ENCODE data around the gene SLC23A2.

DNA sequence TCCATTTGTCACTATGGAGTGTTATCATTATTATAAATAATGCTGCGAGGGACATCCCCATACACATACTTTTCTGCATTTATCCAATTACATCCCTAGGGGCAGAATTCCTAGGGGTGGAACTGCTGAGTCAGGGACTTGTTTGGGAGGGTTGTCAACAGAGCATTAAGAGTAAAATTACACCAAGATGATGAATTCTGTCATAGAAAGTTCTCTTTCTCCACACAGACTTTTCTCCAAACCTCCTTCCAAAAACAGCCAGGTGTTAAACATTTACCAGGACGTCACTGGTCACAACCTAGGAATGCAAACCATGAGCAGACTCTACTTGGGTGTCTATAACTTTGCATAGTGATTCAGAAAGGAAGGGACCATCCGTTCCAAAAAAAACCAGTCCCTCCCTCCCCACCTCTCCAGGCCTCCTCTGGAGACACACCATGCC, 184.1 kb downstream of the SLC23A2 start:
- TF ChIP-seq, protein P1, sequence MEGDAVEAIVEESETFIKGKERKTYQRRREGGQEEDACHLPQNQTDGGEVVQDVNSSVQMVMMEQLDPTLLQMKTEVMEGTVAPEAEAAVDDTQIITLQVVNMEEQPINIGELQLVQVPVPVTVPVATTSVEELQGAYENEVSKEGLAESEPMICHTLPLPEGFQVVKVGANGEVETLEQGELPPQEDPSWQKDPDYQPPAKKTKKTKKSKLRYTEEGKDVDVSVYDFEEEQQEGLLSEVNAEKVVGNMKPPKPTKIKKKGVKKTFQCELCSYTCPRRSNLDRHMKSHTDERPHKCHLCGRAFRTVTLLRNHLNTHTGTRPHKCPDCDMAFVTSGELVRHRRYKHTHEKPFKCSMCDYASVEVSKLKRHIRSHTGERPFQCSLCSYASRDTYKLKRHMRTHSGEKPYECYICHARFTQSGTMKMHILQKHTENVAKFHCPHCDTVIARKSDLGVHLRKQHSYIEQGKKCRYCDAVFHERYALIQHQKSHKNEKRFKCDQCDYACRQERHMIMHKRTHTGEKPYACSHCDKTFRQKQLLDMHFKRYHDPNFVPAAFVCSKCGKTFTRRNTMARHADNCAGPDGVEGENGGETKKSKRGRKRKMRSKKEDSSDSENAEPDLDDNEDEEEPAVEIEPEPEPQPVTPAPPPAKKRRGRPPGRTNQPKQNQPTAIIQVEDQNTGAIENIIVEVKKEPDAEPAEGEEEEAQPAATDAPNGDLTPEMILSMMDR (IDR thresholded peaks at IDR 0.05; ENCODE audit: low read depth, low read length) = no peak
- no peak for TF ChIP-seq EZH2phosphoT487 (IDR thresholded peaks at IDR 0.05; ENCODE audit: low read depth)
